HG03060 (cell line): ENCODE measurements around the gene SATB2.

Experiments used
- ATAC-seq: cut with Tn5 transposase; IDR thresholded peaks from one replicate; pipeline ENCODE4 v1.9.1; 2021; ENCODE audit warnings: low read depth, moderate number of reproducible peaks; ENCODE audit not compliant: unreplicated experiment

SATB2 gene

GRCh38 chr2:199336546-199336945 is 121.2 kb downstream of the SATB2 start:
- no peak for ATAC-seq

- no peak for ATAC-seq
Measured at GRCh38 chr2:199335502-199335901, 122.2 kb downstream of the SATB2 start.

- no peak for ATAC-seq
Measured at GRCh38 chr2:199329466-199329865, 128.3 kb downstream of the SATB2 start.

GRCh38 chr2:199329031-199329430 is 128.7 kb downstream of the SATB2 start:
- ATAC-seq, result no peak

- ATAC-seq, result no peak
Measured at GRCh38 chr2:199325881-199326280, 131.9 kb downstream of the SATB2 start.

- ATAC-seq, result no peak
Measured at GRCh38 chr2:199322151-199322550, 135.6 kb downstream of the SATB2 start.

GRCh38 chr2:199317646-199318045 is 140.1 kb downstream of the SATB2 start:
- ATAC-seq, result no peak

GRCh38 chr2:199316851-199317250 is 140.9 kb downstream of the SATB2 start:
- ATAC-seq, result no peak

GRCh38 chr2:199315299-199316179 is 142.2 kb downstream of the SATB2 start:
- ATAC-seq, result no peak

- no peak for ATAC-seq
Measured at GRCh38 chr2:199312931-199313330, 144.8 kb downstream of the SATB2 start.

- ATAC-seq, result no peak
Measured at GRCh38 chr2:199310771-199311585, 146.8 kb downstream of the SATB2 start.

GRCh38 chr2:199309973-199310372 is 147.8 kb downstream of the SATB2 start:
- ATAC-seq, result no peak

GRCh38 chr2:199309411-199309810 is 148.3 kb downstream of the SATB2 start:
- no peak for ATAC-seq

GRCh38 chr2:199308567-199308966 is 149.2 kb downstream of the SATB2 start:
- ATAC-seq, result no peak

- no peak for ATAC-seq
Measured at GRCh38 chr2:199307461-199307860, 150.3 kb downstream of the SATB2 start.

- no peak for ATAC-seq
Measured at GRCh38 chr2:199306116-199306515, 151.6 kb downstream of the SATB2 start.

GRCh38 chr2:199303728-199304177 is 154.0 kb downstream of the SATB2 start:
- no peak for ATAC-seq

GRCh38 chr2:199302851-199303250 is 154.9 kb downstream of the SATB2 start:
- no peak for ATAC-seq

GRCh38 chr2:199288424-199288823 is 169.3 kb downstream of the SATB2 start:
- ATAC-seq, result no peak

GRCh38 chr2:199282309-199282708 is 175.4 kb downstream of the SATB2 start:
- no peak for ATAC-seq

GRCh38 chr2:199279146-199279545 is 178.6 kb downstream of the SATB2 start:
- ATAC-seq, result no peak
